Measurements from ENCODE around the gene MYO9A. TPM values are rescaled to one million over a fixed set of nuclear protein-coding genes. Genes with fewer than 3 reads are reported as not detected.

Gene MYO9A
- total RNA-seq, 1 donor from 2014 or later, result 50.6 TPM

DNA sequence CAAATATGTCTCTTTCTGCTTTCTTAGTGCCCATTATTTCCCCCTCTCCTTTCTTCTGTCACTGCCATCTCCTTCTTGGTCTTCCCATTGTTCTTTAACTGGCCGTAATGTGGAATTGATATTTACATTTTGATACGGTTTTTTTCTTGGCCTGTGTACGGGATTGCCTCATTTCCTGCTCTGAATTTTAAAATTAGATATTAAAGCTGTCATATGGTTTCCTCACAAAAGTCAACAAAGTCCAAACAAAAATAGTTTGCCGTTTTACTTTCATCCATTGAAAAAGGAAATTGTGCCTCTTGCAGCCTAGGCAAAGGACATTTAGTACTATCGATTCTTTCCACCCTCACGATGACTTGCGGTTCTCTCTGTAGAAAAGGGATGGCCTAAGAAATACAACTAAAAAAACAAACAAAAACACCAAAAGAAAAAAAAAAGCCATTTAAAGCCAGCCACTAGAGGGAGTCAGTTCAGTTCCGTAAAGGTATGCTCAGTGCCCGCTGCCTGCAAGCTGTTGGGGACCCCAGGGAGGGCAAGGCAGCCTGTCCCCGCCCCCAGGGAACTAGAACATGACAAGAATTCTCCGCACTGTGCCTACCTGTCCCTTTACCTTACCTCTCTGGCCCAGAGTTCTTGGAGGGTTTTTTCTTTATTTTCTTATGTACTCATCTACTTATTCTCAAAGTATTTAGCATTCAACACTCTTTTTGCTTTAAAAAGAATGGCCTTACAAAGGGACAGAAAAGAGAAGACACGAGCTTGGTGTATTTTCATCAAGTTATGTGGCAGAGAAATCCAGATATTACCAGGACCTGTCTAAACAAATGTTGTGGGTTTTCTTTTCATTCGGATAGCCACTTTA is 337.6 kb downstream of the MYO9A start:
- CTCF ChIA-PET, result interaction anchor here (0.7 to 5.1 kb wide), 8 partner anchors 8 to 376 kb away, joined by 3 to 50 read pairs (median 5); no protein-coding TSS in a partner anchor
- intact Hi-C loops (cut with micrococcal nuclease), result loop anchor here (1.0 kb wide), 1 partner anchor 376 kb away; no protein-coding TSS in a partner anchor
- Mint-ChIP-seq H3K27ac (no peak overlapping the region), H3K4me3 (no peak overlapping the region), H3K9me3 (no peaks in the 10 kb centered on the region), H3K27me3 (peaks cover 14% of the 10 kb centered on the region), H3K4me1 (peaks cover 5% of the 10 kb centered on the region), H3K36me3 (ENCODE audit: low read depth) (no peaks in the 10 kb centered on the region)
- ATAC-seq (ENCODE audit: low read depth) (peak; percentile 54), DNase-seq (no peak)
- TF ChIP-seq, protein P1, sequence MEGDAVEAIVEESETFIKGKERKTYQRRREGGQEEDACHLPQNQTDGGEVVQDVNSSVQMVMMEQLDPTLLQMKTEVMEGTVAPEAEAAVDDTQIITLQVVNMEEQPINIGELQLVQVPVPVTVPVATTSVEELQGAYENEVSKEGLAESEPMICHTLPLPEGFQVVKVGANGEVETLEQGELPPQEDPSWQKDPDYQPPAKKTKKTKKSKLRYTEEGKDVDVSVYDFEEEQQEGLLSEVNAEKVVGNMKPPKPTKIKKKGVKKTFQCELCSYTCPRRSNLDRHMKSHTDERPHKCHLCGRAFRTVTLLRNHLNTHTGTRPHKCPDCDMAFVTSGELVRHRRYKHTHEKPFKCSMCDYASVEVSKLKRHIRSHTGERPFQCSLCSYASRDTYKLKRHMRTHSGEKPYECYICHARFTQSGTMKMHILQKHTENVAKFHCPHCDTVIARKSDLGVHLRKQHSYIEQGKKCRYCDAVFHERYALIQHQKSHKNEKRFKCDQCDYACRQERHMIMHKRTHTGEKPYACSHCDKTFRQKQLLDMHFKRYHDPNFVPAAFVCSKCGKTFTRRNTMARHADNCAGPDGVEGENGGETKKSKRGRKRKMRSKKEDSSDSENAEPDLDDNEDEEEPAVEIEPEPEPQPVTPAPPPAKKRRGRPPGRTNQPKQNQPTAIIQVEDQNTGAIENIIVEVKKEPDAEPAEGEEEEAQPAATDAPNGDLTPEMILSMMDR (IDR thresholded peaks at IDR 0.05), result no peak
- POLR2A ChIA-PET, result interaction anchor here (1.0 kb wide), 1 partner anchor 338 kb away, joined by 3 read pairs; the partner anchor contains the start of genes MYO9A and SENP8

DNA sequence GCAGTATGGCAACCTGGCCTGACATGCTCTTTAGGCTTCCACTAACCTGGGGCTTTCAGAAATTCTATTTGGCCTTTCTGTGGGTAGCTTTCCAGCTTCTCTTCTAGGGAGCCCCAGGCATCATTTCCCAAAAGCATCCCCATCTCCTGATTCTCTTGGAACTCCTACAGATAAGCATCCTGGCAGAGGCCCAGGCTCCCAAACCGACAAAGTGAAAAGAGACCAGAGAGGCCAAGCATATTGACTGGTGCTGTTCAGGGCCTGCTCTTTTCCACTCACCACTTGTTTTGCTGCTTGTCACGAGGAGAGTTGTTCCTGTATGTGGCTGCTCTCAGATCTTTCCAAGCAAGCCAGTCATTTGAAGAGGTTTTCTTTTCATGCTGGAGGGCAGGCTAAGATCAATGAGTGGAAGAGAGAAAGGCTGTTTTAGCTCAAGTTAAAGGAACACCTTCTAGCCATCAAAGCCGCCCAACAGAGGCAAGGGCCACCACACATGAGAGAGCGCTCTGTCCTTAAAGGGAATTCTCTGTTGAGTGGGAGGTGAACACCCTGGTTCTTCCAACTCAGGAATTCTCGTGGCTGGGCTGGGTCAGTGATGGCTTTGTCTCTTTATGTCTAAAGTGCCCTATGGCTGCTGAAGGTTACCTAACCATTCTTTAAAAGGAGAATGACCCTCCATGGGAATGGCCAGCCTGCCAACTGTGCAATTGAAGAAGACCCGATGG is 338.7 kb downstream of the MYO9A start:
- H3K4me1 Mint-ChIP-seq, result peaks cover 5% of the 10 kb centered on the region
- intact Hi-C loops (cut with micrococcal nuclease), result no loop called here
- peaks cover 14% of the 10 kb centered on the region for H3K27me3 Mint-ChIP-seq
- DNase-seq, result no peak
- no peak overlapping the region for H3K27ac Mint-ChIP-seq
- ChIA-PET POLR2A (no interaction called here), CTCF (interaction anchor here (0.6 to 5.1 kb wide), 8 partner anchors 8 to 377 kb away, joined by 3 to 50 read pairs (median 3); no protein-coding TSS in a partner anchor)
- H3K36me3 Mint-ChIP-seq (ENCODE audit: low read depth), result no peaks in the 10 kb centered on the region
- H3K9me3 Mint-ChIP-seq, result no peaks in the 10 kb centered on the region
- no peak overlapping the region for H3K4me3 Mint-ChIP-seq
- TF ChIP-seq, protein P1 (IDR thresholded peaks at IDR 0.05), result no peak
- ATAC-seq (ENCODE audit: low read depth), result no peak

DNA sequence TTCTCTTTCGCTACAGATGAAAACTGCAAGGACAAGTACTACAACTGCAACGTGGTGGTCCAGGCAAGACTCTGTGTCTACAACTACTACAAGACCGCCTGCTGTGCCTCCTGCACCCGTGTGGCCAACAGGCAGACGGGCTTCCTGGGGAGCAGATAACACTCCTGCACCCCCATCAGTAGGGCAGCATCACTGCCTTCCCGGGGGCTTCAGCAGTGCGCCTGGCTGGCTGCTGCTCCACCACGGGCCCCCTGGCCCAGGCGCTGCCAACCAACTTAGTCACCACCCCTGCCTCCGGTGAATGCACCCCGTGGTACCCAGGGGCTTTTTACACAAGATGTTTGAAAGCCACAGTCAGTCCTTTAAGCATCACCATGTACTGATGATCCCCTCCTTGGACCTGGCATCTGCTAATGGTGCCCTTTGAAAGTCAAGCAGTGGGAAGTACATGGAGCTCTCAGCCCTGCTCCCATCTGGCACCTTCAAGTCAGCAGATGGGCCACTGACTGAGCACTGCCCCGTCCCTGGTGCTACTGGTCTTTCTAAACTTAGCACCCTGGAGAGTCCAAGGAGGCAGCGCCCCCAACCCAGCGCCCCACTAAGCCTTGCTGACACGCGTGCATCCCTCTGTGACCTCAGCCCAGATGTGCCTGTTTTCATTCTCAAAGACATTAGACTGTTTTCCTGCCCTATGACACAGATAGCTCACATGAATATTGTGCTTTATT is 340.6 kb downstream of the MYO9A start:
- H3K4me1 Mint-ChIP-seq, result peaks cover 5% of the 10 kb centered on the region
- H3K27ac Mint-ChIP-seq, result no peak overlapping the region
- H3K27me3 Mint-ChIP-seq, result peaks cover 14% of the 10 kb centered on the region
- H3K9me3 Mint-ChIP-seq, result no peaks in the 10 kb centered on the region
- no peak overlapping the region for H3K4me3 Mint-ChIP-seq
- ChIA-PET CTCF (interaction anchor here (2.5 to 5.1 kb wide), 2 partner anchors 33 to 379 kb away, joined by 6 to 50 read pairs; no protein-coding TSS in a partner anchor), POLR2A (no interaction called here)
- no peaks in the 10 kb centered on the region for H3K36me3 Mint-ChIP-seq (ENCODE audit: low read depth)
- DNase-seq (no peak), ATAC-seq (ENCODE audit: low read depth) (no peak)
- intact Hi-C loops (cut with micrococcal nuclease), result no loop called here
- TF ChIP-seq, protein P1 (IDR thresholded peaks at IDR 0.05), result no peak

DNA sequence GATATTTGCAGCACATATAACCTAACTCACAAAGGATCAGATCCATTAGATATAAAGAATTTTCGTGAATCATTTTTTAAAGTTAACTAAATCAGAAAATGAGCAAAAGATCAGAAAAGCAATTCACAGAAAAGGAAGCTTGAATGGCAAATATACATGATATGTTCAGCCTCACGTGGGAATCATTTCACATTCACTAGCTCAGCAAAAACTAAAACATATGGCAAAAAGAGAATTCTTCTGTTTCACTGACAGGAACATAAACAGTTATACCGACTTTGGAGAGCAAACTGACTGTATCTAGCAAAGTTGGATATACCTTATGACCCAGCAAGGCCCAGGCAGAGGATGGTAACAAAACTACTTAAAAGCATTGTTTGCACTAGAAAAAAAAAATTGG is 341.6 kb downstream of the MYO9A start:
- DNase-seq, result no peak
- no peak for ATAC-seq (ENCODE audit: low read depth)
- intact Hi-C loops (cut with micrococcal nuclease), result no loop called here
- Mint-ChIP-seq H3K4me3 (no peak overlapping the region), H3K36me3 (ENCODE audit: low read depth) (no peaks in the 10 kb centered on the region), H3K27me3 (peaks cover 10% of the 10 kb centered on the region), H3K4me1 (peaks cover 5% of the 10 kb centered on the region), H3K27ac (no peak overlapping the region), H3K9me3 (no peaks in the 10 kb centered on the region)
- ChIA-PET POLR2A (no interaction called here), CTCF (interaction anchor here (1.8 kb wide), 1 partner anchor 380 kb away, joined by 7 read pairs; no protein-coding TSS in a partner anchor)
- TF ChIP-seq, protein P1 (IDR thresholded peaks at IDR 0.05), result no peak
